HG02610 (cell line): ENCODE data around the gene ASIC4.

Experiments used
- ATAC-seq: cut with Tn5 transposase; IDR thresholded peaks from one replicate; pipeline ENCODE4 v1.9.1; 2021; ENCODE audit warnings: mild to moderate bottlenecking, moderate library complexity; ENCODE audit not compliant: unreplicated experiment

ASIC4 gene

DNA sequence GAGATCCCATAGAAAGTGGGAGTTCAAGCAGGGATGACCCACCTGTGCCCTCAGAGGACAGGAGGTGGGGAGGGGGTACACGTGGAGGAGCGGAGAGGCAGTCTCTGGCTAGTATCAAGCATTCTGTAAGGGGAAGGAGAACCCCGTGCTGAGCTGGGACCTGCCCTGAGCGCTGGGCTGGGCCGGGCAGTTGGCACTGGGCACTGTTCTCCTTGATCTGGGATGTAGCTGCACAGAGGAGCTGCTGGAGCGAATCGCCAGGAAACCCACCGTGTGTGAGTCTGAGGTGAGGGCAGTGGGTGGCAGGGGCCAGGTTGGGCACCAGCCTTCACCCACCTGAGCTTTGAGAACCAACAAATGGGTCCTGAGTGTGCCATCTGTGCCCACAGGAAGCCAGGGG lies 35.4 kb upstream of the ASIC4 start:
- no peak for ATAC-seq

DNA sequence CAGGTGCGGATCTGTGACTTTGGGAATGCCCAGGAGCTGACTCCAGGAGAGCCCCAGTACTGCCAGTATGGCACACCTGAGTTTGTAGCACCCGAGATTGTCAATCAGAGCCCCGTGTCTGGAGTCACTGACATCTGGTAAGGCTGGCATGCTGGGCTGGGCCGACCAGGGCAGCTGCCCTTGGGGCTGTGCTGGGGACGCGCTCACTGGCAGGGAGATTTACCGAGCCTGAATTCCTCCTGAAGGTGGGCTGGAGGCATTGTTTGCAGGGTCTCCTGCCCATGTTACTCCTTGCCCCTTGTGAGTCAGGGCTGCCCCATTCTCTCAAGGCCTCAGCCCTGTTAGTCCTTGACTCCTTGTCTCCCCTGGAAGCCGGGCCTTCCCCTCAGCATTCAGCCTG lies 34.3 kb upstream of the ASIC4 start:
- ATAC-seq: no peak

DNA sequence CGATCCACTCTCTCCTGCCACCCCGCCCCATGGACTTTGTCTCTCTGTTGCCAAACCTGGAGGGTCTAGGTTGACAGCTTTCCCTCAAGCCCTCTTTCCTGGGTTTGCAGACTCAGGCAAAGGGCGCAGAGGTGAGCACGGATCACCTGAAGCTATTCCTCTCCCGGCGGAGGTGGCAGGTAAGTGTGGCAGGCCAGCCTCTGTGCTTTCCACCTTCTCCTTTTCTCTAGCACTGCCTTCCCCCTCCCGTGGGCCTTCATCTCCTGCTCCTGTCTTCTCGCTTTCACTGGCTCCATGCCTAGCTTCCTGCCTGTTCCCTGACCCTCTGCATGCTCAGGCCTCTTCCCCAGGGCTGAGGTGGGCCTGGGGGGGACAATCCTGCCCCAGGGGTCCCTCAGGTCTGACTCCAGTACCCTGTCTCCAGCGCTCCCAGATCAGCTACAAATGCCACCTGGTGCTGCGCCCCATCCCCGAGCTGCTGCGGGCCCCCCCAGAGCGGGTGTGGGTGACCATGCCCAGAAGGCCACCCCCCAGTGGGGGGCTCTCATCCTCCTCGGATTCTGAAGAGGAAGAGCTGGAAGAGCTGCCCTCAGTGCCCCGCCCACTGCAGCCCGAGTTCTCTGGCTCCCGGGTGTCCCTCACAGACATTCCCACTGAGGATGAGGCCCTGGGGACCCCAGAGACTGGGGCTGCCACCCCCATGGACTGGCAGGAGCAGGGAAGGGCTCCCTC lies 31.4 kb upstream of the ASIC4 start:
- no peak for ATAC-seq

DNA sequence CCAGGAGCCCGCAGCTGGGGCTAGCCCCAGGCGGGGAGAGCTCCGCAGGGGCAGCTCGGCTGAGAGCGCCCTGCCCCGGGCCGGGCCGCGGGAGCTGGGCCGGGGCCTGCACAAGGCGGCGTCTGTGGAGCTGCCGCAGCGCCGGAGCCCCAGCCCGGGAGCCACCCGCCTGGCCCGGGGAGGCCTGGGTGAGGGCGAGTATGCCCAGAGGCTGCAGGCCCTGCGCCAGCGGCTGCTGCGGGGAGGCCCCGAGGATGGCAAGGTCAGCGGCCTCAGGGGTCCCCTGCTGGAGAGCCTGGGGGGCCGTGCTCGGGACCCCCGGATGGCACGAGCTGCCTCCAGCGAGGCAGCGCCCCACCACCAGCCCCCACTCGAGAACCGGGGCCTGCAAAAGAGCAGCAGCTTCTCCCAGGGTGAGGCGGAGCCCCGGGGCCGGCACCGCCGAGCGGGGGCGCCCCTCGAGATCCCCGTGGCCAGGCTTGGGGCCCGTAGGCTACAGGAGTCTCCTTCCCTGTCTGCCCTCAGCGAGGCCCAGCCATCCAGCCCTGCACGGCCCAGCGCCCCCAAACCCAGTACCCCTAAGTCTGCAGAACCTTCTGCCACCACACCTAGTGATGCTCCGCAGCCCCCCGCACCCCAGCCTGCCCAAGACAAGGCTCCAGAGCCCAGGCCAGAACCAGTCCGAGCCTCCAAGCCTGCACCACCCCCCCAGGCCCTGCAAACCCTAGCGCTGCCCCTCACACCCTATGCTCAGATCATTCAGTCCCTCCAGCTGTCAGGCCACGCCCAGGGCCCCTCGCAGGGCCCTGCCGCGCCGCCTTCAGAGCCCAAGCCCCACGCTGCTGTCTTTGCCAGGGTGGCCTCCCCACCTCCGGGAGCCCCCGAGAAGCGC lies 30.6 kb upstream of the ASIC4 start:
- no peak for ATAC-seq

DNA sequence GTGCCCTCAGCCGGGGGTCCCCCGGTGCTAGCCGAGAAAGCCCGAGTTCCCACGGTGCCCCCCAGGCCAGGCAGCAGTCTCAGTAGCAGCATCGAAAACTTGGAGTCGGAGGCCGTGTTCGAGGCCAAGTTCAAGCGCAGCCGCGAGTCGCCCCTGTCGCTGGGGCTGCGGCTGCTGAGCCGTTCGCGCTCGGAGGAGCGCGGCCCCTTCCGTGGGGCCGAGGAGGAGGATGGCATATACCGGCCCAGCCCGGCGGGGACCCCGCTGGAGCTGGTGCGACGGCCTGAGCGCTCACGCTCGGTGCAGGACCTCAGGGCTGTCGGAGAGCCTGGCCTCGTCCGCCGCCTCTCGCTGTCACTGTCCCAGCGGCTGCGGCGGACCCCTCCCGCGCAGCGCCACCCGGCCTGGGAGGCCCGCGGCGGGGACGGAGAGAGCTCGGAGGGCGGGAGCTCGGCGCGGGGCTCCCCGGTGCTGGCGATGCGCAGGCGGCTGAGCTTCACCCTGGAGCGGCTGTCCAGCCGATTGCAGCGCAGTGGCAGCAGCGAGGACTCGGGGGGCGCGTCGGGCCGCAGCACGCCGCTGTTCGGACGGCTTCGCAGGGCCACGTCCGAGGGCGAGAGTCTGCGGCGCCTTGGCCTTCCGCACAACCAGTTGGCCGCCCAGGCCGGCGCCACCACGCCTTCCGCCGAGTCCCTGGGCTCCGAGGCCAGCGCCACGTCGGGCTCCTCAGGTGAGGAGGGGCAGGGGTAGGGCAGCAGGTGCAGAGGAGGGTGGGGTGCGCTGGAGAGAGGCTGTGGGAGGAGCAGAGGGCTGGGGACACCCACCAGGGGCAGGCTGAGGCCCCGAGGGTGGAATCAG lies 29.7 kb upstream of the ASIC4 start:
- no peak for ATAC-seq

DNA sequence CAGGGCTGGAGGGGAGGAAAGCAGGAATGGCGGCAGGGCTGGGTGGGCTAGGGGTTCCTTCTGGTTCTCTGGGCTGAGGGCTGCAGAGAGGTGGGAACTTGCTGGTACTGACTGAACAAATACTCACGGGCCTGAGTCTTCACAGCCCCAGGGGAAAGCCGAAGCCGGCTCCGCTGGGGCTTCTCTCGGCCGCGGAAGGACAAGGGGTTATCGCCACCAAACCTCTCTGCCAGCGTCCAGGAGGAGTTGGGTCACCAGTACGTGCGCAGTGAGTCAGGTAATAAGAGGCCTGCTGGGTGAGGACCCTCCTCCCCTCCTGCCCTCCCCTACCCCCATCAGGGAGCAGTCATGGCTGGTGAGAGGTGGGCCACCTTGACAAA lies 29.1 kb upstream of the ASIC4 start:
- no peak for ATAC-seq

DNA sequence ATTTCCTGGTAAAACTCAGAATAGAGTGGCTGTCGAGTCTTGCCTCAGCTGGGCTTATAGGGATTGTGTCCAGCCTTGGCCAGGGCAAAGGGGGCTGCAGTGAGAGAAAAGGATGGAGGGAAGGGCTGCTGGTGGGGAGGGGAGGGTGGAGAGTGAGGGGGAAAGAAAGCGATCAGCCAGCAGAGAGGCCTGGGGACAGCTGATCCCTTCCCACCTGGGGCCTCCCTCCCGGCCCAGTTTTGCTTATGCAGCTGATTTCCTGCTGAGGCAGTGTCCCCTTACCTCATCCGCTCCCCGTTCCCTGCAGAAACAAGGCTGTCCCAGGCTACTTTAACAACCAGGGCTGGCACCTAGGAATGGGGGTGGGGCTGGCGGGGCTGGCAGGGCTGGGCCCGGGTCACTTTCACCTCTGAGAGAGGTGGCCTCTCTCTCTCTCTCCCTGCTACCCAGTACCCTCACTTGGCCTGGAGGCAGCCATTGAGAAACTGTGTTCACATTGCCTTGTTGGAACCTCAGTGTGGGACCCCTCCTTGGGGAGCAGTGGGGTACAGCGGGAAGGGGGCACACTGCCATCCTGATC lies 27.8 kb upstream of the ASIC4 start:
- ATAC-seq: no peak

DNA sequence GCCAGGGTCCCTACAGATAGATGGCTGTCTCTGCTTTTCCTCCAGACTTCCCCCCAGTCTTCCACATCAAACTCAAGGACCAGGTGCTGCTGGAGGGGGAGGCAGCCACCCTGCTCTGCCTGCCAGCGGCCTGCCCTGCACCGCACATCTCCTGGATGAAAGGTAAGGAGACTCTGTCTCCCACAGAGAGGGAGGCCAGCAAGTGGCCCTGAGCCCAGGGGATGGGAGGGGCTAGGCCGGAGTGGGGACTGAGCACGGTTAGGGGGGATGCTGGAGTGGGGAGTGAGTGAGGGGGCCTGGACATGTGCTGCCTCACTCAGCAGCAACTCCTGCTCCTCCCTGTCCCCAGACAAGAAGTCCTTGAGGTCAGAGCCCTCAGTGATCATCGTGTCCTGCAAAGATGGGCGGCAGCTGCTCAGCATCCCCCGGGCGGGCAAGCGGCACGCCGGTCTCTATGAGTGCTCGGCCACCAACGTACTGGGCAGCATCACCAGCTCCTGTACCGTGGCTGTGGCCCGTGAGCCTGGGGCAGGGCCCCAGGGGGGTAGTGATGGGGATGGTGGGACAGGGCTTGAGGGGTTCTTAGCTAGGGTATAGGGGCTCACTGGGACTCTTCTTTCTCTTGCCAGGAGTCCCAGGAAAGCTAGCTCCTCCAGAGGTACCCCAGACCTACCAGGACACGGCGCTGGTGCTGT lies 26.0 kb upstream of the ASIC4 start:
- ATAC-seq: no peak

DNA sequence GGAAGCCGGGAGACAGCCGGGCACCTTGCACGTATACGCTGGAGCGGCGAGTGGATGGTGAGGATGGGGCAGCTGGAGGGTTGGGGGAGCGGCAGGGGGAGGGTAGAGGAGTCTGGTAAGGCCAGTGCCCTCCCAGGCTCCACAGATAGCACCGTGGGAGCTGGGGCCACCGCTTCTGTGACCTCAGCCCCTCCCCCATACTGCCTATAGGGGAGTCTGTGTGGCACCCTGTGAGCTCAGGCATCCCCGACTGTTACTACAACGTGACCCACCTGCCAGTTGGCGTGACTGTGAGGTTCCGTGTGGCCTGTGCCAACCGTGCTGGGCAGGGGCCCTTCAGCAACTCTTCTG lies 25.5 kb upstream of the ASIC4 start:
- ATAC-seq: no peak

DNA sequence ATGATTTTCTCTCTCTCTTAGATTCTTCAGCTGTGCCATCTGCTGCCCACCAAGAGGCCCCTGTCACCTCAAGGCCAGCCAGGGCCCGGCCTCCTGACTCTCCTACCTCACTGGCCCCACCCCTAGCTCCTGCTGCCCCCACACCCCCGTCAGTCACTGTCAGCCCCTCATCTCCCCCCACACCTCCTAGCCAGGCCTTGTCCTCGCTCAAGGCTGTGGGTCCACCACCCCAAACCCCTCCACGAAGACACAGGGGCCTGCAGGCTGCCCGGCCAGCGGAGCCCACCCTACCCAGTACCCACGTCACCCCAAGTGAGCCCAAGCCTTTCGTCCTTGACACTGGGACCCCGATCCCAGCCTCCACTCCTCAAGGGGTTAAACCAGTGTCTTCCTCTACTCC lies 25.0 kb upstream of the ASIC4 start:
- ATAC-seq: no peak

DNA sequence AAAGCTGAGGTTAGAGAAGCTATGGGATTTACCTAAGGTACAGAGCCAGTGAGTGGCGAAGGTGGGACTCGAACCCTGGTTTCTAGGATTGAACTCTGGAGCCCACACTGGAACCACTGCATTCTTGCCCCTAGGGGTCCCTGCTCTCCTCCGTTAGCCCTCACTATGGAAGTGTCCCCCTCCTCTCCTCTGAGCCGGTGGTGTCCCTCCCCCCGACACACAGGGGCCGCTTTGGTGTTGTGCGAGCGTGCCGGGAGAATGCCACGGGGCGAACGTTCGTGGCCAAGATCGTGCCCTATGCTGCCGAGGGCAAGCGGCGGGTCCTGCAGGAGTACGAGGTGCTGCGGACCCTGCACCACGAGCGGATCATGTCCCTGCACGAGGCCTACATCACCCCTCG lies 24.1 kb upstream of the ASIC4 start:
- no peak for ATAC-seq

DNA sequence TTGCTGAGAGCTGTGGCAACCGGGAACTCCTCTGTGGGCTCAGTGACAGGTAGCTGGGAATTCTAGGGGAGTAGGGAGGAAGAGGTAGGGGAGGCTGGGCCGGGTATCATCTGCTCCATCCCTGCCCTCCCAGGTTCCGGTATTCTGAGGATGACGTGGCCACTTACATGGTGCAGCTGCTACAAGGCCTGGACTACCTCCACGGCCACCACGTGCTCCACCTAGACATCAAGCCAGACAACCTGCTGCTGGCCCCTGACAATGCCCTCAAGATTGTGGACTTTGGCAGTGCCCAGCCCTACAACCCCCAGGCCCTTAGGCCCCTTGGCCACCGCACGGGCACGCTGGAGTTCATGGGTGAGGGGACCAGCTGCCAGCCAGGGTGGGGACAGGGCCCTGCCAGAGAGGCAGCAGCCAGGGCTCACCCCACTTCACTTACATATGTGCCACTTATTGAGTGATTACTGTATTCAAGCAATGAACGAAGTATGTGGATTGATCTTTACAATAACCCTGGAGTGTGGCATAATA lies 23.6 kb upstream of the ASIC4 start:
- ATAC-seq: no peak

DNA sequence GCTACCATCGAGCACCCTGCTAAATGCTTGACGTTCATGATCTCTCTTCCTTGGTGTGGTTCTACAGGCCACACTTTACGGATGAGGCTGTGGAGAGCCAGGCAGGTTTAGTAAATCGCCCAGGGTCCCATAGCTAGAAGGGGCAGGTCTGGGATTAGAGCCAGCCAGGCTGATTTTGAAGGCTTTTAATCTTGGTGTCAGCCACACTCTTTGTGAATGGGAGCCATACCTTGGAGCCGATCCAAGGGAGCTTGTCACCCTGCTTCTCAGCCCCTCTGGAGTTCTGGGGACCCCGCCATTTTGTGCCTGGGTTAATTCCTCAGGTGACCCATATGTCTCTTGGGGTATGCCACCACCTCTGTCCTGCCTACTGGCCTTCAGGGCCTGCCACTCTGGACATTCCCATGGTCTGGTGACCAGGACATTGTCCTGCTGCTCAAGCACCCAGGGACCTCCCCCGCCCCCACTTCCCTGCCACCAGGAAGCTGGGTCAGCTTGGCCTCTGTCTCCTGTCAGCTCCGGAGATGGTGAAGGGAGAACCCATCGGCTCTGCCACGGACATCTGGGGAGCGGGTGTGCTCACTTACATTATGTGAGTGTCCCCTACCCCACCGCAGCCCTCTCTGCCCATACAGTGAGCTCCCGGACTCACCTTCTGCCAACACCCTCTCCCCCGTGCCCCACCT lies 22.9 kb upstream of the ASIC4 start:
- ATAC-seq: no peak

DNA sequence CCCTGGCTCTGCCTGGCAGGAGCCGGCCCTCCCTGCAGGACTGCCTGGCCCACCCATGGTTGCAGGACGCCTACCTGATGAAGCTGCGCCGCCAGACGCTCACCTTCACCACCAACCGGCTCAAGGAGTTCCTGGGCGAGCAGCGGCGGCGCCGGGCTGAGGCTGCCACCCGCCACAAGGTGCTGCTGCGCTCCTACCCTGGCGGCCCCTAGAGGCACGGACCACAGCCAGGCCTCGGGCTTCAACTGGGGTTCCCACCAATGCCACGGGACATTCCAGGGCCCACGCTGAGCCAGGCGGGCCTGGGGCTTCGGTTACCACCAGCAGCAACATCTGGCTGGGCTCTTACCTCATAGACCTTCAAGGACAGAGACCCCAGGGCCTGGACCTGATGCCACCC lies 21.7 kb upstream of the ASIC4 start:
- ATAC-seq: no peak

DNA sequence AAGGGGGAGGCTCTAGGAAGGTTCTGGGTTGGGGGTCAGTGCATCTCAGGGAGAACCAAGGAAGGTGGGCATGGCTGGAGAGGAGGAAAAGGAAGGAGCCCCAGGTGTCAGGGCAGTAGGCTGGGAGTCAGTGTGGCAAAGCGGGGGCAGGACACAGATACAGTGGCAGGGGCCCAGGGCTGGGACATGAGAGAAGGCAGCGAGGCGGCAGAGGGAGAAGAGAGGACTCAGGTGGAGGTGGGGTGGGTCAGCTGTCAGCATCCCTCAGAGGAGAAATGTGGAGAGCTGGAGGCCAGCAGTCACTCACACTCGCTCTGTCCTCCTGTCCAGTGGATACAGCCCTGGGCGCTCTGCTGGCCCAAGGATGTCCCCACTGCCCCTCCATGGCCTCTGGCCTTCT lies 21.2 kb upstream of the ASIC4 start:
- no peak for ATAC-seq

DNA sequence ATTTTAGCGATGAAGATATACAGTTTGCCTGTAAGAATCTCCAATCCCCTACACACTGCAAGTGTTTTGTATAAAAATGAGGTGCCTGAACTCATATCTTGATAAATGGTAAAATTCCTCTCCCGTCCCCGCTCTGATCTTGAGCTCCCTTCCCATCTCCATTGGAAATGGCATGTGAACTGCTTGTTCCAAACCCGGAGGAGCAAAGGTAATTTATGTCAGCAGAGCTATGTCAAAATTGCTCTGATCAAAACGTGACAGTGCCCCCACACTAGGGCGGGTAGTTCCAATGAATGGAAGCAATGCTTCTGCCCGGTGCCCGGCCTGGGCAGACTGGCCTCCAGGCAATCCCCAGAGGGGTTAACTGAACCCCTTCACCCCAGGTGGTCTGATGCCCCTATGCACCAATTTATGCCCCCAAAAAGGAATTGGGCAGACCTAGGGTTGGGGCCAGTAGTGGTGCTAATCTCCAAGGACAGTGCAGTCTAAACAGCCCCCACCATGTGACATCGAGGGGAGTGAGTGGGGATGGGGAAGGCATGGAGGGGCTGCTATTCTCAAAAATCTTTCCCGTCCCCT lies 19.2 kb upstream of the ASIC4 start:
- ATAC-seq: no peak

DNA sequence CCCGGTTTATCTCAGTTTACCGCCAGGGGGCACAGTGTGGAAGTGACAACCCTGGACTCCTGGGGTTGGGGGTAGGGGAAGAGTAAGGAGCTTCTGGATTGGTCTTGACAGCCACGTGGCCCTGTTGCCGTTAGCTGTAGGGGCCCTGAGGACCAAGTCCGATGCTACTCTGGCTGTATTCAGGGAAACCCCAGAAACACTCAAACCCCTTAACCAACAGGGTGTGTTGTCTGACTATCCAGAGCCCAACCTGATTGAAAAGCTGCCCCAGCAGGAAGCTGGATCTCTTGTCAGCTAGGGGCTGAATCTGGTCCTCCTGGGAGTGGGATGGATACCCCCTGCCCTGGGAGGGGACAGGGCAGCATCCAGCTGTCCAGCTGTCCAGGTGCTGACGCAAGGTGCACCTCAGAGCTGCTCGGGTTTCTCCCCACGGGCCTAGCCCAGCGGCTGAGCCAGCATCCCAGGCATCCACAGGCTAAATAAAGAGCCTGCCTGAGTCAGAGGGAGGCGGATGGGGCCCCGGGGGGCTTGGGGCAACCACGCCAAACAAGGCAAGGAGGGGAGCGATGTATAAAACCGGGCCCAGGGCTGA lies 18.7 kb upstream of the ASIC4 start:
- no peak for ATAC-seq

DNA sequence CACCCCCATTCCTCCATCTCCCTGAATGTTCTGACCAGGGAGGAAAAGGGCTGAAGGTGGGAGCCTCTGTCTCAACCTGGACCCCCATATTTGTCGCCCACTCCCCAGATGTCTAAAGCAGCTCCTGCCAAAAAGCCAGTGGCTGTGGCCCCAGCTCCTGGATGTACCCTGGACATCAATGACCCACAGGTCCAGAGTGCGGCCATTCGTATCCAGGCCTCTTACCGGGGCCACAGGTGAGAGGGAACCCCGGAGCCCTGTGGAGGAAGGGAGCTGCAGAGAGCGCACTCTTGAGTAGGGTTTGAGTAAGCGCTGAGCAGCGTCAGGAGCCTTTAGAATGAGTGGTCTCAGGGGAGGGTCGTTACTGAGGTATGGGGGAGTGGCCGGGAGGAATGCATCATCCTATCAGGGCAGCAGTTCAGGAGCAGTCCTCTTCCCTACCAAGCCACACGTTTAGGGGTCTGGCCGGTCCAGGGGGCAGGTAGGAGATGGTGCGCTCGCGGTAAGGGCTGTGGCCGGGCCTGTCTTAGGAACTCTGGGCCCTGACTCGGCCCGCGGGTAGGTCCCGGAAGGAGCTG lies 17.9 kb upstream of the ASIC4 start:
- no peak for ATAC-seq
